ENCODE results near the gene ANKRD53. TPM values are rescaled to one million over a fixed set of nuclear protein-coding genes. Genes with fewer than 3 reads are reported as not detected.

ANKRD53 gene
- total RNA-seq, 1 experiment from 2014 or later = not detected

- Histone ChIP-seq H3F3A (ENCODE audit: insufficient read depth, low read depth) (no peaks in the 10 kb centered on the region; the same call in 1 of the 2 replicates), H3K9me3 (ENCODE audit: insufficient read depth, low read depth) (no peaks in the 10 kb centered on the region), H4K20me1 (ENCODE audit: insufficient read depth) (no peaks in the 10 kb centered on the region), H3K36me3 (ENCODE audit: low read depth) (no peaks in the 10 kb centered on the region), H3K9me2 (ENCODE audit: insufficient read depth) (no peaks in the 10 kb centered on the region), H3K27me3 (ENCODE audit: insufficient read depth, low read depth) (no peaks in the 10 kb centered on the region), H2AFZ (no peak overlapping the region), H3K79me2 (ENCODE audit: low read depth) (no peaks in the 10 kb centered on the region), H3K4me2 (no peak overlapping the region), H3K27ac (no peak overlapping the region), H3K4me3 (no peak overlapping the region), H3K4me1 (replicated peaks; ENCODE audit: insufficient read depth) (peaks cover 7% of the 10 kb centered on the region; the same call in 1 of the 2 replicates)
- intact Hi-C loops (cut with micrococcal nuclease; ENCODE audit: unreplicated experiment) = loop anchor here (1.0 to 5.0 kb wide), 3 partner anchors 28 to 645 kb away; partner anchors contain the start of gene FAM136A
- TF ChIP-seq EZH2 (IDR thresholded peaks at IDR 0.05; ENCODE audit: low read depth) = no peak
- peak; percentile 82 for TF ChIP-seq CTCF (conservative IDR thresholded peaks at IDR 0.05)
- DNase-seq = peak in 1 of 2 experiments; percentile 48
- no TSS peak for BruUV-seq (replicated peaks)
- ChIA-PET CTCF (interaction anchor here (1.1 to 3.9 kb wide), 2 partner anchors 76 to 642 kb away, joined by 3 to 23 read pairs; no protein-coding TSS in a partner anchor), POLR2A (ENCODE audit: unreplicated experiment) (no interaction called here)
Measured at GRCh38 chr2:70946832-70947442, 31.5 kb upstream of the ANKRD53 start.

GRCh38 chr2:70947556-70948184 lies 30.8 kb upstream of the ANKRD53 start:
- H3K27ac ChIP-seq = no peak overlapping the region
- no peaks in the 10 kb centered on the region for H3K9me2 ChIP-seq (ENCODE audit: insufficient read depth)
- peak overlapping the region; percentile 74; the same call in 1 of the 2 replicates for H3K4me2 ChIP-seq
- H3F3A ChIP-seq (ENCODE audit: insufficient read depth, low read depth) = no peaks in the 10 kb centered on the region; the same call in 1 of the 2 replicates
- TF ChIP-seq EZH2 (IDR thresholded peaks at IDR 0.05; ENCODE audit: low read depth) = no peak
- no peak for TF ChIP-seq CTCF (conservative IDR thresholded peaks at IDR 0.05)
- intact Hi-C loops (cut with micrococcal nuclease; ENCODE audit: unreplicated experiment) = loop anchor here (1.0 to 5.0 kb wide), 5 partner anchors 29 to 645 kb away; partner anchors contain the start of gene FAM136A
- no peaks in the 10 kb centered on the region for H3K36me3 ChIP-seq (ENCODE audit: low read depth)
- ChIA-PET CTCF (interaction anchor here (1.0 to 3.9 kb wide), 4 partner anchors 10 to 644 kb away, joined by 3 to 23 read pairs (median 4); no protein-coding TSS in a partner anchor), POLR2A (ENCODE audit: unreplicated experiment) (no interaction called here)
- no peaks in the 10 kb centered on the region for H3K9me3 ChIP-seq (ENCODE audit: insufficient read depth, low read depth)
- H4K20me1 ChIP-seq (ENCODE audit: insufficient read depth) = no peaks in the 10 kb centered on the region
- no peak for DNase-seq
- no TSS peak for BruUV-seq (replicated peaks)
- H2AFZ ChIP-seq = no peak overlapping the region; the same call in 1 of the 2 replicates
- H3K4me3 ChIP-seq = peak overlapping the region; percentile 45; the same call in 1 of the 2 replicates
- H3K27me3 ChIP-seq (ENCODE audit: insufficient read depth, low read depth) = no peaks in the 10 kb centered on the region
- peaks cover 7% of the 10 kb centered on the region; the same call in 1 of the 2 replicates for H3K4me1 ChIP-seq (replicated peaks; ENCODE audit: insufficient read depth)
- H3K79me2 ChIP-seq (ENCODE audit: low read depth) = no peaks in the 10 kb centered on the region

- intact Hi-C loops (cut with micrococcal nuclease; ENCODE audit: unreplicated experiment) = loop anchor here (1.0 to 5.0 kb wide), 3 partner anchors 28 to 646 kb away; partner anchors contain the start of gene FAM136A
- ChIA-PET POLR2A (ENCODE audit: unreplicated experiment) (interaction anchor here (0.7 kb wide), 1 partner anchor 29 kb away, joined by 3 read pairs; no protein-coding TSS in a partner anchor), CTCF (interaction anchor here (0.5 to 3.9 kb wide), 6 partner anchors 11 to 1916 kb away, joined by 3 to 23 read pairs (median 4); no protein-coding TSS in a partner anchor)
- Histone ChIP-seq H2AFZ (peak overlapping the region; percentile 82), H4K20me1 (ENCODE audit: insufficient read depth) (no peaks in the 10 kb centered on the region), H3K36me3 (ENCODE audit: low read depth) (no peaks in the 10 kb centered on the region), H3K9me2 (ENCODE audit: insufficient read depth) (no peaks in the 10 kb centered on the region), H3F3A (ENCODE audit: insufficient read depth, low read depth) (no peaks in the 10 kb centered on the region; the same call in 1 of the 2 replicates), H3K4me2 (peak overlapping the region; percentile 74), H3K27me3 (ENCODE audit: insufficient read depth, low read depth) (no peaks in the 10 kb centered on the region), H3K4me1 (replicated peaks; ENCODE audit: insufficient read depth) (peaks cover 7% of the 10 kb centered on the region; the same call in 1 of the 2 replicates), H3K79me2 (ENCODE audit: low read depth) (no peaks in the 10 kb centered on the region), H3K9me3 (ENCODE audit: insufficient read depth, low read depth) (no peaks in the 10 kb centered on the region), H3K4me3 (peak overlapping the region; percentile 45; the same call in 1 of the 2 replicates), H3K27ac (no peak overlapping the region)
- peak in 1 of 2 experiments; percentile 70 for DNase-seq
- BruUV-seq (replicated peaks) = no TSS peak
- TF ChIP-seq EZH2 (IDR thresholded peaks at IDR 0.05; ENCODE audit: low read depth) (no peak), CTCF (conservative IDR thresholded peaks at IDR 0.05) (peak; percentile 86)
Measured at GRCh38 chr2:70948337-70949003, 30.0 kb upstream of the ANKRD53 start.
